Activated CD4-positive, alpha-beta T cell treated with anti-CD3 and anti-CD28 coated beads, Interleukin-2, amount 50 U/mL, for 4 hours (primary cell): ENCODE measurements around the gene SPATA46.

Source experiments
- DNase-seq, 2 experiments: peaks; one replicate each; pipeline ENCODE4 v3.0.0-alpha.2; 2020

The SPATA46 gene

GRCh38 chr1:162390396-162391185 is 13.9 kb upstream of the SPATA46 start:
- DNase-seq: no peak

- no peak for DNase-seq
These were observed 13.3 kb upstream of the SPATA46 start for GRCh38 chr1:162389971-162390370.

- no peak for DNase-seq
These were observed 12.6 kb upstream of the SPATA46 start for GRCh38 chr1:162389021-162389818.

- DNase-seq: no peak
These were observed 12.0 kb upstream of the SPATA46 start for GRCh38 chr1:162388615-162389014.

GRCh38 chr1:162388083-162388594 is 11.5 kb upstream of the SPATA46 start:
- DNase-seq: no peak

- no peak for DNase-seq
These were observed 10.8 kb upstream of the SPATA46 start for GRCh38 chr1:162387226-162388082.

GRCh38 chr1:162386292-162387225 is 9.9 kb upstream of the SPATA46 start:
- no peak for DNase-seq

- no peak for DNase-seq
These were observed 9.0 kb upstream of the SPATA46 start for GRCh38 chr1:162385702-162386101.

- no peak for DNase-seq
These were observed 8.6 kb upstream of the SPATA46 start for GRCh38 chr1:162385280-162385623.

GRCh38 chr1:162384601-162385279 is 8.1 kb upstream of the SPATA46 start:
- no peak for DNase-seq

- DNase-seq: no peak
These were observed 7.5 kb upstream of the SPATA46 start for GRCh38 chr1:162384116-162384515.

GRCh38 chr1:162383516-162383915 is 6.9 kb upstream of the SPATA46 start:
- no peak for DNase-seq

- DNase-seq: no peak
These were observed 6.4 kb upstream of the SPATA46 start for GRCh38 chr1:162383091-162383490.

GRCh38 chr1:162381941-162382750 is 5.5 kb upstream of the SPATA46 start:
- no peak for DNase-seq

- no peak for DNase-seq
These were observed 4.7 kb upstream of the SPATA46 start, which contains the start of gene C1orf226 for GRCh38 chr1:162381383-162381782. Gene C1orf226 (plus strand): TSS chr1:162381728. CDS start chr1:162381902, 174 bp downstream.

GRCh38 chr1:162380061-162380846 is 3.6 kb upstream of the SPATA46 start:
- DNase-seq: no peak

- no peak for DNase-seq
These were observed 1.2 kb downstream of the SPATA46 start for GRCh38 chr1:162375463-162375862.

GRCh38 chr1:162374406-162374805 is 2.2 kb downstream of the SPATA46 start:
- DNase-seq: no peak

GRCh38 chr1:162373541-162374260 is 3.0 kb downstream of the SPATA46 start:
- no peak for DNase-seq
